IMR-90 (cell line): ENCODE measurements around the gene ABI3BP. TPM values are rescaled to one million over a fixed set of nuclear protein-coding genes. Genes with fewer than 3 reads are reported as not detected.
A peak's percentile ranks its signal among the peaks of the same experiment; 100 is the strongest.

Experiments used
- ATAC-seq: fragments of 200-7000 bp; cut with Tn5 transposase; 2 replicates; pipeline ENCODE4 v1.9.1; 2020; ENCODE audit warnings: low read depth, mild to moderate bottlenecking, moderate library complexity
- BruUV-seq: library from RNA; stranded (reverse); fragments of 400-500 nt; replicated peaks from 2 replicates; lab custom pipeline; 2021; lab: Mats Ljungman, UMichigan
- CTCF ChIA-PET: fragments of 300-600 bp; formaldehyde crosslinking; extraction: SDS; loops from one replicate; lab custom pipeline; 2021; ENCODE audit warnings: antibody characterized with exemption; lab: Yijun Ruan, JAX
- POLR2A ChIA-PET: fragments of 300-600 bp; sonication (Branson Sonifier 250); formaldehyde crosslinking; loops from one replicate; lab custom pipeline; 2022; ENCODE audit warnings: antibody characterized with exemption; ENCODE audit not compliant: unreplicated experiment; lab: Charles Lee
- DNase-seq: peaks from one replicate; pipeline ENCODE4 v3.0.0; 2013
- H2AFZ ChIP-seq: replicated peaks from 2 replicates; pipeline ENCODE3; 2013; ENCODE audit warnings: low read length, mild to moderate bottlenecking; ENCODE audit not compliant: poor library complexity
- H2AK5ac ChIP-seq: 2 replicates; pipeline ENCODE4 v1.6.1; 2013; ENCODE audit warnings: low read depth, low read length, inconsistent platforms
- H2AK9ac ChIP-seq: replicated peaks from 2 replicates; pipeline ENCODE3; 2013; ENCODE audit warnings: mild to moderate bottlenecking, low read depth, low read length, moderate library complexity; ENCODE audit not compliant: poor library complexity
- H2BK120ac ChIP-seq: 2 replicates; pipeline ENCODE4 v1.6.1; 2013; ENCODE audit warnings: low read depth, low read length, inconsistent platforms
- H2BK15ac ChIP-seq: 3 replicates; pipeline ENCODE4 v1.6.1; 2013; ENCODE audit warnings: low read depth, low read length, inconsistent platforms
- H2BK20ac ChIP-seq: 2 replicates; pipeline ENCODE4 v1.6.1; 2013; ENCODE audit warnings: low read depth, mild to moderate bottlenecking, inconsistent platforms, low read length, moderate library complexity
- H2BK5ac ChIP-seq: 2 replicates; pipeline ENCODE4 v1.6.1; 2013; ENCODE audit warnings: mild to moderate bottlenecking, low read depth, low read length, inconsistent platforms; ENCODE audit not compliant: poor library complexity, severe bottlenecking
- H3K14ac ChIP-seq: replicated peaks from 2 replicates; pipeline ENCODE4 v1.6.1; 2013; ENCODE audit warnings: low read depth, low read length, inconsistent platforms
- H3K18ac ChIP-seq: 2 replicates; pipeline ENCODE4 v1.6.1; 2013; ENCODE audit warnings: low read depth, low read length, control low read depth
- H3K23ac ChIP-seq: 2 replicates; pipeline ENCODE4 v1.6.1; 2013; ENCODE audit warnings: low read depth, low read length, inconsistent platforms
- H3K27ac ChIP-seq: 2 replicates; pipeline ENCODE4 v1.5.1; 2013; ENCODE audit warnings: mild to moderate bottlenecking, control low read depth, low read length; ENCODE audit not compliant: insufficient read depth
- H3K27me3 ChIP-seq: 2 replicates; pipeline ENCODE4 v1.6.1; 2013; ENCODE audit warnings: low read length; ENCODE audit not compliant: control insufficient read depth, insufficient read depth
- H3K36me3 ChIP-seq: 2 replicates; pipeline ENCODE4 v1.6.1; 2013; ENCODE audit warnings: low read length, mixed read lengths; ENCODE audit not compliant: control insufficient read depth, insufficient read depth
- H3K4ac ChIP-seq: 2 replicates; pipeline ENCODE4 v1.6.1; 2013; ENCODE audit warnings: low read depth, low read length, inconsistent platforms
- H3K4me1 ChIP-seq: 2 replicates; pipeline ENCODE4 v1.6.1; 2013; ENCODE audit warnings: low read length, mixed read lengths; ENCODE audit not compliant: control insufficient read depth, insufficient read depth
- H3K4me2 ChIP-seq: 2 replicates; pipeline ENCODE4 v1.6.1; 2013; ENCODE audit warnings: low read depth, mild to moderate bottlenecking, control low read depth, low read length, moderate library complexity
- H3K4me3 ChIP-seq: 2 replicates; pipeline ENCODE4 v1.5.1; 2013; ENCODE audit warnings: low read depth, mild to moderate bottlenecking, control low read depth, low read length, moderate library complexity; ENCODE audit not compliant: insufficient read depth
- H3K56ac ChIP-seq: 2 replicates; pipeline ENCODE4 v1.6.1; 2013; ENCODE audit warnings: low read length, inconsistent platforms; ENCODE audit not compliant: insufficient read depth; ENCODE audit errors: extremely low read depth
- H3K79me1 ChIP-seq, 2 experiments: 2 replicates each; pipeline ENCODE4 v1.6.1; 2013; ENCODE audit warnings: low read length in 2 of 2, inconsistent platforms in 1 of 2, low read depth in 1 of 2
- H3K9ac ChIP-seq: 2 replicates; pipeline ENCODE4 v1.6.1; 2013; ENCODE audit warnings: low read depth, low read length, control low read depth
- H3K9me1 ChIP-seq: 2 replicates; pipeline ENCODE4 v1.6.1; 2013; ENCODE audit warnings: low read length, inconsistent platforms; ENCODE audit not compliant: insufficient read depth
- H3K9me3 ChIP-seq: 2 replicates; pipeline ENCODE4 v1.6.1; 2013; ENCODE audit warnings: low read length; ENCODE audit not compliant: control insufficient read depth, insufficient read depth
- H4K20me1 ChIP-seq: 2 replicates; pipeline ENCODE4 v1.6.1; 2013; ENCODE audit warnings: low read length, inconsistent platforms; ENCODE audit not compliant: insufficient read depth
- H4K5ac ChIP-seq: 2 replicates; pipeline ENCODE4 v1.6.1; 2013; ENCODE audit warnings: mild to moderate bottlenecking, low read depth, low read length, control low read depth
- H4K8ac ChIP-seq, 2 experiments: 2 replicates each; pipeline ENCODE4 v1.6.1; 2013; ENCODE audit warnings: low read depth in 2 of 2, low read length in 2 of 2, control low read depth in 1 of 2, inconsistent platforms in 1 of 2
- H4K91ac ChIP-seq: 2 replicates; pipeline ENCODE4 v1.6.1; 2013; ENCODE audit warnings: low read depth, low read length, inconsistent platforms; ENCODE audit not compliant: insufficient read depth
- BHLHE40 ChIP-seq: fragments of 150-350 bp; IDR thresholded peaks from 2 replicates; pipeline ENCODE4 v1.6.1; 2016; ENCODE audit warnings: mild to moderate bottlenecking, low read depth, low read length
- CEBPB ChIP-seq: IDR thresholded peaks from 2 replicates; pipeline ENCODE4 v1.6.1; 2012; ENCODE audit warnings: low read depth, low read length, improper control_type of control experiment
- CHD1 ChIP-seq: IDR thresholded peaks from 2 replicates; pipeline ENCODE4 v1.6.1; 2012; ENCODE audit warnings: low read depth, low read length, improper control_type of control experiment
- MAZ ChIP-seq: IDR thresholded peaks from 2 replicates; pipeline ENCODE4 v1.6.1; 2012; ENCODE audit warnings: low read depth, mild to moderate bottlenecking, low read length, improper control_type of control experiment, moderate library complexity, borderline replicate concordance
- MXI1 ChIP-seq: IDR thresholded peaks from 2 replicates; pipeline ENCODE4 v1.6.1; 2012; ENCODE audit warnings: low read depth, mild to moderate bottlenecking, low read length, moderate library complexity, borderline replicate concordance
- NFE2L2 ChIP-seq: fragments of 150-350 bp; IDR thresholded peaks from 2 replicates; pipeline ENCODE4 v1.6.1; 2016; ENCODE audit warnings: low read depth, mild to moderate bottlenecking, low read length
- POLR2A ChIP-seq: IDR thresholded peaks from 2 replicates; pipeline ENCODE4 v1.6.1; 2012; ENCODE audit warnings: mild to moderate bottlenecking, low read depth, low read length
- RAD21 ChIP-seq: IDR thresholded peaks from 2 replicates; pipeline ENCODE4 v1.6.1; 2012; ENCODE audit warnings: low read length, improper control_type of control experiment
- WGBS, 2 experiments: methylation state at CpG; one replicate each; pipeline versions ENCODE4 v1.1.5 to v1.1.7; 2013; ENCODE audit warnings: missing lambda C conversion rate in 2 of 2; ENCODE audit not compliant: insufficient read length in 1 of 2; ENCODE audit errors: extremely low coverage in 2 of 2; 5-methylcytosine and 5-hydroxymethylcytosine counted together
- dilution Hi-C: fragments of 300-500 bp; cut with HindIII; formaldehyde crosslinking; loops from one replicate; pipeline ENCODE4 v1.14.3; 2018; ENCODE audit warnings: low sequenced_read_pairs; ENCODE audit not compliant: unreplicated experiment
- in situ Hi-C: fragments of 300-500 bp; cut with MboI; formaldehyde crosslinking; loops from 3 replicates; pipeline ENCODE4 v1.14.3; 2019; ENCODE audit warnings: low sequenced_read_pairs, inconsistent platforms, mixed read lengths
- intact Hi-C: fragments of 100-400 bp; cut with micrococcal nuclease; formaldehyde crosslinking; loops from 2 replicates; pipeline ENCODE4 v1.10.0; 2022
- polyA plus RNA-seq, 3 experiments: library from polyadenylated mRNA; depleted of rRNA; stranded (reverse); fragments of >200 nt; gene quantifications; 2 replicates each; pipeline ENCODE4 v1.2.3, GENCODE V29; 2012; ENCODE audit warnings: low replicate concordance in 1 of 3
- total RNA-seq: library from RNA; depleted of rRNA; stranded (reverse); fragments of >200 nt; gene quantifications from 2 replicates; pipeline ENCODE4 v1.2.3, GENCODE V29; 2012
- TF ChIP-seq, protein P1 (sequence below): fragments of 150-350 bp; IDR thresholded peaks from 2 replicates; pipeline ENCODE4 v1.6.1; 2016; ENCODE audit warnings: low read depth, mild to moderate bottlenecking, low read length, moderate library complexity, borderline replicate concordance

ABI3BP gene
- total and polyA plus RNA-seq, 2 of the 4 experiments (the other 2 are of a cell fraction), result 3.0 to 26.7 TPM

DNA sequence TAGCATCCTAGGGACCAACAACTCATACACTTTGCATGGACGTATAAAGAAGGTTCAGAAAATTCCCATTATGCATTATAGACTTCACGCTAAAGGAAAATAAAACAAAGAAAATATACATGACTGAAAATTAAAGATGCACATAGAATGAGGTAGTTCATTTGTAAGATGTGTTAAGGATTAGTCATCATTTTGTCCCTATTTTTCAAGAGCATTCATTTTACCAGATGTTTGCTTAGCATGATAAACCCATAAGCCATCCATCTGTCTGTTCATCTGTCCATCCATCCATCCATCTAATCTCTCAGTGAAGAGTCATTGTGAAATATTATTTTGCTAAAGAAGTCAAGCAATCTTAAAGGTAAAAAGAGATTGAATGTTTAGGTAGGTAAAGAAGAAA, 203.6 kb downstream of the ABI3BP start:
- Histone ChIP-seq H4K91ac (no peak overlapping the region), H3K56ac (no peak overlapping the region), H3K9me1 (no peaks in the 10 kb centered on the region), H3K27me3 (no peaks in the 10 kb centered on the region; the same call in 1 of the 2 replicates), H4K20me1 (no peaks in the 10 kb centered on the region), H2BK5ac (no peak overlapping the region), H3K27ac (no peak overlapping the region), H3K18ac (no peak overlapping the region), H2BK20ac (no peak overlapping the region), H4K8ac (no peak overlapping the region), H3K4me1 (no peaks in the 10 kb centered on the region), H3K23ac (no peak overlapping the region), H3K79me1 (no peaks in the 10 kb centered on the region), H2BK120ac (no peak overlapping the region), H3K9me3 (no peaks in the 10 kb centered on the region), H3K36me3 (no peaks in the 10 kb centered on the region), H4K5ac (no peak overlapping the region), H2BK15ac (no peak overlapping the region), H2AK9ac (no peak overlapping the region), H3K4me3 (no peak overlapping the region), H2AK5ac (no peak overlapping the region), H2AFZ (no peak overlapping the region), H3K4me2 (no peak overlapping the region), H3K9ac (no peak overlapping the region), H3K4ac (no peak overlapping the region), H3K14ac (no peak overlapping the region)
- no CpG with 5 or more reads among the region's 2 CpGs for WGBS, 2 experiments
- in situ Hi-C loops (no loop called here), dilution Hi-C loops (no loop called here), intact Hi-C loops (no loop called here)
- BruUV-seq, result no TSS peak
- TF ChIP-seq MAZ (no peak), RAD21 (no peak), CEBPB (no peak), BHLHE40 (no peak), MXI1 (no peak), POLR2A (no peak), NFE2L2 (no peak), CHD1 (no peak)
- TF ChIP-seq, protein P1, sequence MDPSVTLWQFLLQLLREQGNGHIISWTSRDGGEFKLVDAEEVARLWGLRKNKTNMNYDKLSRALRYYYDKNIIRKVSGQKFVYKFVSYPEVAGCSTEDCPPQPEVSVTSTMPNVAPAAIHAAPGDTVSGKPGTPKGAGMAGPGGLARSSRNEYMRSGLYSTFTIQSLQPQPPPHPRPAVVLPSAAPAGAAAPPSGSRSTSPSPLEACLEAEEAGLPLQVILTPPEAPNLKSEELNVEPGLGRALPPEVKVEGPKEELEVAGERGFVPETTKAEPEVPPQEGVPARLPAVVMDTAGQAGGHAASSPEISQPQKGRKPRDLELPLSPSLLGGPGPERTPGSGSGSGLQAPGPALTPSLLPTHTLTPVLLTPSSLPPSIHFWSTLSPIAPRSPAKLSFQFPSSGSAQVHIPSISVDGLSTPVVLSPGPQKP, result no peak
- CTCF ChIA-PET, result no interaction called here
- POLR2A ChIA-PET, result no interaction called here
- ATAC-seq, result no peak
- DNase-seq, result peak; percentile 19
